Mammary epithelial cell (primary cell): ENCODE measurements around the gene AKAP10.

Experiments used
- CTCF ChIP-seq, 2 donors: IDR thresholded peaks in 1 of 2; conservative IDR thresholded peaks in 1 of 2; 2 replicates each; pipeline ENCODE4 v1.5.1; 2011 to 2012; ENCODE audit warnings: inconsistent platforms in 2 of 2, low read length in 2 of 2, mild to moderate bottlenecking in 2 of 2, control low read depth in 1 of 2, low read depth in 1 of 2; ENCODE audit not compliant: insufficient read depth in 1 of 2; ENCODE audit errors: extremely low read depth in 1 of 2
- EZH2 ChIP-seq: IDR thresholded peaks from 2 replicates; pipeline ENCODE4 v1.6.1; 2012; ENCODE audit warnings: low read length, inconsistent platforms, borderline replicate concordance

GRCh38 chr17:19996086-19996485, 18.5 kb upstream of the AKAP10 start:
- TF ChIP-seq CTCF (conservative IDR thresholded peaks at IDR 0.05 in 1 of 2, IDR thresholded peaks at IDR 0.05 in 1 of 2; ENCODE audit: extremely low read depth in 1 of 2, insufficient read depth in 1 of 2, low read depth in 1 of 2, low read length in 2 of 2) (no peak), EZH2 (no peak)
